ENCODE results near the gene DUSP19.

Gene DUSP19

DNA sequence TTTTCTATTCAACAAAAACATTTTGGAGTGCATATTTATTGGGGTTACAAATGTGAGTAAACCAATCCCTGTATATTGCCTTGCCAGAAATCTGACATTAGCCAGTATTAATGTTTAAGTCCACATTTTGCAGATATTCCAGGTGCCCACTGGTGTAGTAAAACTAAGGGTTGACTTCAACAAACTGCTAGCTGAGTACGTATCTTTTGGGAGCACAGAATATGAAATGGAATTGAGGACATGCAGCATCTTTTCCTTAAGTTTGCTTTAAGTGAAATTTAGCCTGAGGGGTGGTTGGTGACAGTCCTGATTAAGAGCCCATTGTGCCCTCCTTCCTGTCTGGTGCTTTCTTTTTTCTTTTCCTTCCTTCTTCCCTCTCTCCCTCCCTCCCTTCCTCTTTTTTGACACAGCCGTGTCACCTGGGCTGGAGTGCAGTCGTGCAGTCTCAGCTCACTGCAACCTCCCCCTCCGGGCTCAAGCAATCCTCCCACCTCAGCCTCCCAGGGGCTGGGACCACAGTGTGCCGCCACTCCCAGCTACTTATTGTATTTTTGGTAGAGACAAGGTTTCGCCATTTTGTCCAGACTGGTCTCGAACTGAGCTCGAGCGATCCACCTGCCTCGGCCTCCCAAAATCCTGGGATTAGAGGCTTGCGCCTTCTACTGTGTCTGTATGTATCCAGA is 47.3 kb downstream of the DUSP19 start:
- Histone ChIP-seq H3K27me3 (ENCODE audit: control insufficient read depth, insufficient read depth, low read length) (no peaks in the 10 kb centered on the region), H3K36me3 (ENCODE audit: control insufficient read depth, insufficient read depth, low read length) (no peaks in the 10 kb centered on the region; the same call in 1 of the 2 replicates), H3K27ac (ENCODE audit: low read length) (no peak overlapping the region), H3K4me1 (ENCODE audit: control insufficient read depth, insufficient read depth, low read length) (no peaks in the 10 kb centered on the region), H3K9me3 (ENCODE audit: control insufficient read depth, insufficient read depth, low read length) (no peaks in the 10 kb centered on the region), H3K4me3 (ENCODE audit: low read length) (peak overlapping the region; percentile 1; the same call in 1 of the 2 replicates)
- WGBS (ENCODE audit: insufficient coverage, insufficient read length) = no CpG with 5 or more reads among the region's 11 CpGs
- DNase-seq (ENCODE audit: low read depth, low spot score) = no peak

DNA sequence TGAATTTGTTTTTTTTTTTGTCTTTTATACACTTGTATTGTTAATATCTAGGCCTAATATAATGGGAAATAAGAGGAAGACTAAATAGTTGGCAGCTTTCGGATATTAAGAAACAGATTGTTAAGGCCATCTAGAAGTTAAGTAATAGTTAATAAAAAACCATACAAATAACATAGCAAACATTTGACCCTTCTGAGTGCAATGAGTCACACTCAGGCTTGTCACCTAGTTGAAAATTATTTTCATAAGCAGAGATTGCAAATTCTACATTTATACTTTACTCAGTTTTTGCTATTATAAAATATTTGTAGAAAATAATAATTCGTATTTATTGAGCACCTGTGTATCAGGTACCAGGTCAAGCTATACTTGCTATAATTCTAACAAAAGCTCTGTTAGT is 48.1 kb downstream of the DUSP19 start:
- H3K27me3 ChIP-seq (ENCODE audit: control insufficient read depth, insufficient read depth, low read length) = no peaks in the 10 kb centered on the region
- no CpG with 5 or more reads among the region's 2 CpGs for WGBS (ENCODE audit: insufficient coverage, insufficient read length)
- no peak overlapping the region for H3K4me3 ChIP-seq (ENCODE audit: low read length)
- DNase-seq (ENCODE audit: low read depth, low spot score) = no peak
- no peaks in the 10 kb centered on the region; the same call in 1 of the 2 replicates for H3K36me3 ChIP-seq (ENCODE audit: control insufficient read depth, insufficient read depth, low read length)
- no peaks in the 10 kb centered on the region for H3K9me3 ChIP-seq (ENCODE audit: control insufficient read depth, insufficient read depth, low read length)
- no peak overlapping the region for H3K27ac ChIP-seq (ENCODE audit: low read length)
- no peaks in the 10 kb centered on the region for H3K4me1 ChIP-seq (ENCODE audit: control insufficient read depth, insufficient read depth, low read length)

DNA sequence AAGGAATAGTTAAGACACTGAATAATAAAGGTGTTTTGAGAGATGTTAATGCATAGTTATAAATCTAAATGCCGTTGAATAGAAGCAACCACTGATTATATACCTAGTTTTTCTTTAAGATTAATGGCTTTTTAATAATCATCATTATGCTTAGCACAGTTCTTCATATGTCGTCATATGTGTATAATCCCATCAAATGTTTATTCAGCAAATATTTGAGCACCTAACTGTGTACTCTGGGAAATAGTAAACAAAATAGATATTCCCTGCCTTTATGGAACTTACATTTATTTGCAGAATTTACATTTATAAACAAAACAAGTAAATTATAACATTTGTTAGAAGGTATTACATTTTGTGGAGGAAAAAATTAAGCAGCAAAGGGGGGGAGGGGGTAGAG is 55.5 kb downstream of the DUSP19 start:
- no peaks in the 10 kb centered on the region for H3K27me3 ChIP-seq (ENCODE audit: control insufficient read depth, insufficient read depth, low read length)
- H3K27ac ChIP-seq (ENCODE audit: low read length) = no peak overlapping the region
- H3K4me3 ChIP-seq (ENCODE audit: low read length) = no peak overlapping the region
- WGBS (ENCODE audit: insufficient coverage, insufficient read length) = no CpG with 5 or more reads among the region's 2 CpGs
- no peaks in the 10 kb centered on the region; the same call in 1 of the 2 replicates for H3K9me3 ChIP-seq (ENCODE audit: control insufficient read depth, insufficient read depth, low read length)
- DNase-seq (ENCODE audit: low read depth, low spot score) = no peak
- no peaks in the 10 kb centered on the region for H3K4me1 ChIP-seq (ENCODE audit: control insufficient read depth, insufficient read depth, low read length)
- no peaks in the 10 kb centered on the region; the same call in 1 of the 2 replicates for H3K36me3 ChIP-seq (ENCODE audit: control insufficient read depth, insufficient read depth, low read length)

DNA sequence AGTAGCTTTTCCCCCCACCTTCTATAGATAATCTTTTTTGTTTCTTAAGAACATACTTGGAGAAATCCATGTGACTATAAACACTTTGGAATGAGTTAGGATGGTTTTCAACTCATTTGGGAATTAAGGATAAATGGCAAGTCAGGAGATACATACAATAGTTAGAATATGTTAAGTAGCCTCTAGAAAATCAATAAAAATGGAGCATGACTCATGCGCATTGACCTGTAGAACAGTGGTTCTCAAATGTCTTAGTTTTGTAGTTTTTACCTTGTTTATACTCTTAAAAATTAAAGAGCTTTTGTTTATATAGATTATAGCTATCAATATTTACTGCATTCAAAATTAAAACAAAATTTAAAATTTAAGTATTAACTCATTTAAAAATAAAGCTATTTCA is 70.4 kb downstream of the DUSP19 start:
- no peak for DNase-seq (ENCODE audit: low read depth, low spot score)
- H3K27me3 ChIP-seq (ENCODE audit: control insufficient read depth, insufficient read depth, low read length) = no peaks in the 10 kb centered on the region
- peaks cover 5% of the 10 kb centered on the region; the same call in 1 of the 2 replicates for H3K36me3 ChIP-seq (ENCODE audit: control insufficient read depth, insufficient read depth, low read length)
- no CpG with 5 or more reads among the region's 1 CpG for WGBS (ENCODE audit: insufficient coverage, insufficient read length)
- no peaks in the 10 kb centered on the region for H3K4me1 ChIP-seq (ENCODE audit: control insufficient read depth, insufficient read depth, low read length)
- H3K27ac ChIP-seq (ENCODE audit: low read length) = no peak overlapping the region
- peaks cover 1% of the 10 kb centered on the region for H3K9me3 ChIP-seq (ENCODE audit: control insufficient read depth, insufficient read depth, low read length)
- H3K4me3 ChIP-seq (ENCODE audit: low read length) = no peak overlapping the region

DNA sequence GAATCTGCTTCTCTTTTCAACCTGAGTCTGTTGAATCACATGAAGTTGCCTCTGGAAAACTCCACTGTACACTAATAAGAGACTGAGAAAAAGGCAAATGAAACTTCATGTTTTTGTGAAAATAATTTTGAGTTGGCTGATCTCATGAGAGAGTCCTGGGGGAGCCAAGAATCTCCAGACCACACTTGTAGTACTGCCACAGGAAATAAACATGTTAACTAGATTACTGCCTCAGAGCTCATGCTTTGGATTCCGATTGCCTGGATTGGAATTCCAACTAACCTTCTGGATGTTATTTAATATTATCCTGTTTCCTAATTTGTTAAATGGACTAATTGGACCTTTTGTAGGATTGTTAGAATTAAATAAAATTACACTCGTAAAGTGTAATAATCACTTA is 70.9 kb downstream of the DUSP19 start:
- H3K36me3 ChIP-seq (ENCODE audit: control insufficient read depth, insufficient read depth, low read length) = peaks cover 3% of the 10 kb centered on the region; the same call in 1 of the 2 replicates
- no peak overlapping the region for H3K4me3 ChIP-seq (ENCODE audit: low read length)
- H3K4me1 ChIP-seq (ENCODE audit: control insufficient read depth, insufficient read depth, low read length) = no peaks in the 10 kb centered on the region
- H3K27me3 ChIP-seq (ENCODE audit: control insufficient read depth, insufficient read depth, low read length) = no peaks in the 10 kb centered on the region
- no peak overlapping the region for H3K27ac ChIP-seq (ENCODE audit: low read length)
- no peak for DNase-seq (ENCODE audit: low read depth, low spot score)
- no peaks in the 10 kb centered on the region for H3K9me3 ChIP-seq (ENCODE audit: control insufficient read depth, insufficient read depth, low read length)
- WGBS (ENCODE audit: insufficient coverage, insufficient read length) = no CpG with 5 or more reads among the region's 2 CpGs
